SK-N-SH (cell line): ENCODE data around the gene CD101. TPM values are rescaled to one million over a fixed set of nuclear protein-coding genes. Genes with fewer than 3 reads are reported as not detected.

Source experiments
- CTCF ChIA-PET: fragments of 300-600, 350-600 bp; formaldehyde crosslinking; extraction: SDS; loops from one replicate; lab custom pipeline; 2021; lab: Yijun Ruan, JAX
- POLR2A ChIA-PET: fragments of 350-600 bp; sonication (Branson Sonifier 250); formaldehyde crosslinking; extraction: SDS; loops from one replicate; lab custom pipeline; 2020; ENCODE audit warnings: antibody characterized with exemption, inconsistent platforms; lab: Yijun Ruan, JAX
- DNase-seq: peaks from one replicate; pipeline ENCODE4 v3.0.0; 2012
- H2AFZ ChIP-seq: fragments of 200-600 bp; sonication (generic); 2 replicates; pipeline ENCODE4 v1.8.1; 2016; ENCODE audit warnings: antibody characterized with exemption, mild to moderate bottlenecking, low read depth
- H3F3A ChIP-seq: fragments of 200-600 bp; sonication (generic); replicated peaks from 2 replicates; pipeline ENCODE3; 2016; ENCODE audit warnings: antibody characterized with exemption, mild to moderate bottlenecking; ENCODE audit not compliant: insufficient read depth
- H3K27ac ChIP-seq, 2 experiments: fragments of 200-500 bp in 1 of 2; fragments of 200-600 bp in 1 of 2; sonication (Bioruptor generic) in 1 of 2; sonication (generic), shearing (Covaris generic) in 1 of 2; 2 replicates each; pipeline versions ENCODE4 v1.5.1 to v1.6.1; 2014 to 2016; ENCODE audit warnings: low read depth in 2 of 2, inconsistent platforms in 1 of 2, low read length in 1 of 2, mild to moderate bottlenecking in 1 of 2, mixed read lengths in 1 of 2
- H3K27me3 ChIP-seq: fragments of 200-600 bp; sonication (generic), shearing (Covaris generic); 2 replicates; pipeline ENCODE4 v1.6.1; 2016; ENCODE audit warnings: mixed run types; ENCODE audit not compliant: insufficient read depth
- H3K36me3 ChIP-seq, 2 experiments: fragments of 200-500 bp in 1 of 2; fragments of 200-600 bp in 1 of 2; sonication (Bioruptor generic) in 1 of 2; sonication (generic) in 1 of 2; replicated peaks in 1 of 2; 2 replicates each; pipeline versions ENCODE3 to v1.5.1; 2014 to 2016; ENCODE audit warnings: low read length in 1 of 2, mild to moderate bottlenecking in 1 of 2; ENCODE audit not compliant: insufficient read depth in 2 of 2, control insufficient read depth in 1 of 2
- H3K4me1 ChIP-seq, 2 experiments: fragments of 200-500 bp in 1 of 2; fragments of 200-600 bp in 1 of 2; sonication (Bioruptor generic) in 1 of 2; sonication (generic), shearing (Covaris generic) in 1 of 2; 2 replicates each; pipeline versions ENCODE4 v1.5.1 to v1.6.1; 2014 to 2016; ENCODE audit warnings: low read depth in 1 of 2, low read length in 1 of 2, mixed run types in 1 of 2; ENCODE audit not compliant: insufficient read depth in 2 of 2, control insufficient read depth in 1 of 2
- H3K4me2 ChIP-seq: fragments of 200-600 bp; sonication (generic), shearing (Covaris generic); 2 replicates; pipeline ENCODE4 v1.6.1; 2017; ENCODE audit warnings: mixed run types
- H3K4me3 ChIP-seq, 2 experiments: fragments of 200-500 bp in 1 of 2; fragments of 200-600 bp in 1 of 2; sonication (Bioruptor generic) in 1 of 2; sonication (generic), shearing (Covaris generic) in 1 of 2; 2 replicates each; pipeline versions ENCODE4 v1.5.1 to v1.8.1; 2014 to 2016; ENCODE audit warnings: low read depth in 2 of 2, inconsistent platforms in 1 of 2, low read length in 1 of 2, mild to moderate bottlenecking in 1 of 2, mixed read lengths in 1 of 2, moderate library complexity in 1 of 2
- H3K79me2 ChIP-seq: fragments of 200-600 bp; sonication (generic); 2 replicates; pipeline ENCODE4 v1.8.1; 2017; ENCODE audit warnings: mild to moderate bottlenecking; ENCODE audit not compliant: insufficient read depth
- H3K9ac ChIP-seq: fragments of 200-600 bp; sonication (generic); 2 replicates; pipeline ENCODE4 v1.6.1; 2017; ENCODE audit warnings: mixed run types
- H3K9me2 ChIP-seq: fragments of 200-600 bp; sonication (generic); 2 replicates; pipeline ENCODE4 v1.6.1; 2017; ENCODE audit warnings: mixed run types
- H3K9me3 ChIP-seq: fragments of 200-600 bp; sonication (generic); 2 replicates; pipeline ENCODE4 v1.6.1; 2017; ENCODE audit warnings: mixed run types, mild to moderate bottlenecking, moderate library complexity
- H4K20me1 ChIP-seq: fragments of 200-600 bp; sonication (generic); 2 replicates; pipeline ENCODE4 v1.6.1; 2017; ENCODE audit warnings: mild to moderate bottlenecking, mixed run types; ENCODE audit not compliant: insufficient read depth
- ELF1 ChIP-seq: IDR thresholded peaks from 2 replicates; pipeline ENCODE4 v1.4.0; 2012
- FOSL2 ChIP-seq: IDR thresholded peaks from 2 replicates; pipeline ENCODE4 v1.4.0; 2012; ENCODE audit warnings: low read depth, mild to moderate bottlenecking, moderate library complexity, borderline replicate concordance
- FOXJ3 ChIP-seq: sonication (generic); formaldehyde crosslinking; IDR thresholded peaks from 2 replicates; pipeline ENCODE4 v1.5.1; 2020; ENCODE audit warnings: mild to moderate bottlenecking, missing genetic modification reagents
- GABPA ChIP-seq: IDR thresholded peaks from 2 replicates; pipeline ENCODE4 v1.4.0; 2012; ENCODE audit warnings: low read depth, mild to moderate bottlenecking
- JUND ChIP-seq: IDR thresholded peaks from 2 replicates; pipeline ENCODE4 v1.4.0; 2012
- RAD21 ChIP-seq: IDR thresholded peaks from 2 replicates; pipeline ENCODE4 v1.6.1; 2012; ENCODE audit warnings: mild to moderate bottlenecking, low read length
- SIN3A ChIP-seq: IDR thresholded peaks from 2 replicates; pipeline ENCODE4 v1.6.1; 2012; ENCODE audit warnings: low read depth, mild to moderate bottlenecking, low read length, moderate library complexity, borderline replicate concordance
- TAF1 ChIP-seq: IDR thresholded peaks from 2 replicates; pipeline ENCODE4 v1.6.1; 2012; ENCODE audit warnings: low read depth, mild to moderate bottlenecking, low read length, moderate library complexity, borderline replicate concordance
- YY1 ChIP-seq: IDR thresholded peaks from 2 replicates; pipeline ENCODE4 v1.4.0; 2012; ENCODE audit warnings: low read depth, mild to moderate bottlenecking
- WGBS: methylation state at CpG from one replicate; pipeline ENCODE4 v1.1.6; 2017; ENCODE audit warnings: low lambda C conversion rate; 5-methylcytosine and 5-hydroxymethylcytosine counted together
- polyA plus RNA-seq, 3 experiments: library from polyadenylated mRNA; depleted of rRNA; stranded (reverse); fragments of >200 nt; gene quantifications; 2 replicates each; pipeline ENCODE4 v1.2.3, GENCODE V29; 2012
- TF ChIP-seq, protein P1 (sequence below): fragments of 200-600 bp; sonication (generic); IDR thresholded peaks from 2 replicates; pipeline ENCODE4 v1.6.1; 2017; ENCODE audit warnings: antibody characterized with exemption, mild to moderate bottlenecking, moderate library complexity
- TF ChIP-seq, protein P2 (sequence below): IDR thresholded peaks from 2 replicates; pipeline ENCODE4 v1.4.0; 2012; ENCODE audit warnings: low read depth, borderline replicate concordance
- TF ChIP-seq, protein P3 (sequence below): IDR thresholded peaks from 2 replicates; pipeline ENCODE4 v1.4.0; 2012; ENCODE audit warnings: low read depth, borderline replicate concordance

Gene CD101
- polyA plus RNA-seq, 1 of the 3 experiments (the other 2 are of a cell fraction): 0.16 TPM

DNA sequence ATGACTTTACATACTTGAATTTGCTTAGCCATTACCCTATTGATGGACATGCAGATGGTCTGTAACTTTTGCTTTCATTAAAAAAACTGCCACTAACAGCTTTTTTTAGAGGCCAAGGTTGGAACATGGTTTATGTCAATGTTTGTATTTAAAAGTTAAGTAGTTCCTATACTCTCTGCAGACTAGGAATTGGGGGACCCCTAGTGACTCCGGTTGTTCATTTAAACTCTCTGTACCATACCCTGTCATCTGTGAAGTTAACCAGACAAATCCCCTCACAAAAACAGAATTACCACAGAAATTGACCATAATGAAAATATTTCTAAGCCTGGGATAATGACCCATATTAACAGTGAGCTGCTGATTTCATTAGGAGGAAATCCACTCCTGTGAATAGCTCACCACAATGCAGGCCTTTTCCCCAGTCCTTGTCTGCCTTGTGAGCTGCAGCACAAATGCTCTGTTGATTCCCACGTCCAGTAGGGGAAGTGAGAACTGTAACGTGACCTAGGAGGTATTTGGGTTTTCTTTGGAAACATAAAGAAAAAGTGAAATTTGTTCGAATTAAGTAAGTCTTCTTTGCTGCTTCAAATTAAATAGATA lies 30.2 kb upstream of the CD101 start:
- ChIA-PET POLR2A (no interaction called here), CTCF (interaction anchor here (1.3 to 2.4 kb wide), 3 partner anchors 13 to 93 kb away, joined by 3 to 8 read pairs (median 4); no protein-coding TSS in a partner anchor)
- WGBS: 59% methylated on average over 4 of the region's 4 CpGs

More for the DNA sequence above, 30.2 kb upstream of the CD101 start:
- TF ChIP-seq JUND: no peak
- TF ChIP-seq TAF1: no peak
- TF ChIP-seq, protein P1, sequence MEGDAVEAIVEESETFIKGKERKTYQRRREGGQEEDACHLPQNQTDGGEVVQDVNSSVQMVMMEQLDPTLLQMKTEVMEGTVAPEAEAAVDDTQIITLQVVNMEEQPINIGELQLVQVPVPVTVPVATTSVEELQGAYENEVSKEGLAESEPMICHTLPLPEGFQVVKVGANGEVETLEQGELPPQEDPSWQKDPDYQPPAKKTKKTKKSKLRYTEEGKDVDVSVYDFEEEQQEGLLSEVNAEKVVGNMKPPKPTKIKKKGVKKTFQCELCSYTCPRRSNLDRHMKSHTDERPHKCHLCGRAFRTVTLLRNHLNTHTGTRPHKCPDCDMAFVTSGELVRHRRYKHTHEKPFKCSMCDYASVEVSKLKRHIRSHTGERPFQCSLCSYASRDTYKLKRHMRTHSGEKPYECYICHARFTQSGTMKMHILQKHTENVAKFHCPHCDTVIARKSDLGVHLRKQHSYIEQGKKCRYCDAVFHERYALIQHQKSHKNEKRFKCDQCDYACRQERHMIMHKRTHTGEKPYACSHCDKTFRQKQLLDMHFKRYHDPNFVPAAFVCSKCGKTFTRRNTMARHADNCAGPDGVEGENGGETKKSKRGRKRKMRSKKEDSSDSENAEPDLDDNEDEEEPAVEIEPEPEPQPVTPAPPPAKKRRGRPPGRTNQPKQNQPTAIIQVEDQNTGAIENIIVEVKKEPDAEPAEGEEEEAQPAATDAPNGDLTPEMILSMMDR: no peak
- TF ChIP-seq YY1: no peak
- TF ChIP-seq, protein P2, sequence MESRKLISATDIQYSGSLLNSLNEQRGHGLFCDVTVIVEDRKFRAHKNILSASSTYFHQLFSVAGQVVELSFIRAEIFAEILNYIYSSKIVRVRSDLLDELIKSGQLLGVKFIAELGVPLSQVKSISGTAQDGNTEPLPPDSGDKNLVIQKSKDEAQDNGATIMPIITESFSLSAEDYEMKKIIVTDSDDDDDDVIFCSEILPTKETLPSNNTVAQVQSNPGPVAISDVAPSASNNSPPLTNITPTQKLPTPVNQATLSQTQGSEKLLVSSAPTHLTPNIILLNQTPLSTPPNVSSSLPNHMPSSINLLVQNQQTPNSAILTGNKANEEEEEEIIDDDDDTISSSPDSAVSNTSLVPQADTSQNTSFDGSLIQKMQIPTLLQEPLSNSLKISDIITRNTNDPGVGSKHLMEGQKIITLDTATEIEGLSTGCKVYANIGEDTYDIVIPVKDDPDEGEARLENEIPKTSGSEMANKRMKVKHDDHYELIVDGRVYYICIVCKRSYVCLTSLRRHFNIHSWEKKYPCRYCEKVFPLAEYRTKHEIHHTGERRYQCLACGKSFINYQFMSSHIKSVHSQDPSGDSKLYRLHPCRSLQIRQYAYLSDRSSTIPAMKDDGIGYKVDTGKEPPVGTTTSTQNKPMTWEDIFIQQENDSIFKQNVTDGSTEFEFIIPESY: no peak
- no peak for TF ChIP-seq FOSL2
- no peak; the same call in 1 of the 2 replicates for TF ChIP-seq RAD21
- TF ChIP-seq ELF1: no peak
- TF ChIP-seq GABPA: no peak
- TF ChIP-seq SIN3A: no peak
- TF ChIP-seq FOXJ3 (CRISPR knock-in tag): no peak
- TF ChIP-seq, protein P3, sequence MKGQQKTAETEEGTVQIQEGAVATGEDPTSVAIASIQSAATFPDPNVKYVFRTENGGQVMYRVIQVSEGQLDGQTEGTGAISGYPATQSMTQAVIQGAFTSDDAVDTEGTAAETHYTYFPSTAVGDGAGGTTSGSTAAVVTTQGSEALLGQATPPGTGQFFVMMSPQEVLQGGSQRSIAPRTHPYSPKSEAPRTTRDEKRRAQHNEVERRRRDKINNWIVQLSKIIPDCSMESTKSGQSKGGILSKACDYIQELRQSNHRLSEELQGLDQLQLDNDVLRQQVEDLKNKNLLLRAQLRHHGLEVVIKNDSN: no peak
- Histone ChIP-seq H3K9ac (no peak overlapping the region), H4K20me1 (no peaks in the 10 kb centered on the region), H2AFZ (no peak overlapping the region), H3K36me3 (peaks cover 0 to 2% of the 10 kb centered on the region in 2 experiments), H3K9me2 (no peaks in the 10 kb centered on the region), H3K4me1 (peaks cover 0 to 9% of the 10 kb centered on the region in 2 experiments; a peak in 2 of 4 replicates), H3K27me3 (no peaks in the 10 kb centered on the region), H3K4me2 (no peak overlapping the region), H3K4me3 (no peak overlapping the region), H3K27ac (peak overlapping the region in 1 of 2 experiments; percentile 53; a peak in 1 of 4 replicates), H3F3A (no peaks in the 10 kb centered on the region), H3K79me2 (no peaks in the 10 kb centered on the region), H3K9me3 (no peaks in the 10 kb centered on the region)
- DNase-seq: peak; percentile 33
